ENCODE data around the gene SEMA4C.
A peak's percentile ranks its signal among the peaks of the same experiment; 100 is the strongest.

The SEMA4C gene

DNA sequence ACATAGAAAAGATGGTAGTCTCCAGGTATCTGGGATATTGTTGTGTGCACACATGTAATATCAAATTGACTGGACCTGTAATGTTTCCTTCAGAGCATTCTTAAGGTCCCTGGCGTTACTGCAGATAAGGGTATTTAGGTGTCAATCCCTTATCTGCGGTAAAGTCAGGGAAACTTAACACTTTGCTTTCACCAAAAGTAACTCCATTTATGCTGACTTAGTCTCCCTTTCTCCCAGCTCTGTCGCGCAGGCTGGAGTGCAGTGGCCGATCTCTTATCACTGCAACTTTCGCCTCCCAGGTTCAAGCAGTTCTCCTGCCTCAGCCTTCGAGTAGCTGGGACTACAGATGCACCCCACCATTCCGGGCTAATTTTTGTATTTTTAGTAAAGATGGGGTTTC is 52.0 kb downstream of the SEMA4C start:
- DNase-seq, result no peak

DNA sequence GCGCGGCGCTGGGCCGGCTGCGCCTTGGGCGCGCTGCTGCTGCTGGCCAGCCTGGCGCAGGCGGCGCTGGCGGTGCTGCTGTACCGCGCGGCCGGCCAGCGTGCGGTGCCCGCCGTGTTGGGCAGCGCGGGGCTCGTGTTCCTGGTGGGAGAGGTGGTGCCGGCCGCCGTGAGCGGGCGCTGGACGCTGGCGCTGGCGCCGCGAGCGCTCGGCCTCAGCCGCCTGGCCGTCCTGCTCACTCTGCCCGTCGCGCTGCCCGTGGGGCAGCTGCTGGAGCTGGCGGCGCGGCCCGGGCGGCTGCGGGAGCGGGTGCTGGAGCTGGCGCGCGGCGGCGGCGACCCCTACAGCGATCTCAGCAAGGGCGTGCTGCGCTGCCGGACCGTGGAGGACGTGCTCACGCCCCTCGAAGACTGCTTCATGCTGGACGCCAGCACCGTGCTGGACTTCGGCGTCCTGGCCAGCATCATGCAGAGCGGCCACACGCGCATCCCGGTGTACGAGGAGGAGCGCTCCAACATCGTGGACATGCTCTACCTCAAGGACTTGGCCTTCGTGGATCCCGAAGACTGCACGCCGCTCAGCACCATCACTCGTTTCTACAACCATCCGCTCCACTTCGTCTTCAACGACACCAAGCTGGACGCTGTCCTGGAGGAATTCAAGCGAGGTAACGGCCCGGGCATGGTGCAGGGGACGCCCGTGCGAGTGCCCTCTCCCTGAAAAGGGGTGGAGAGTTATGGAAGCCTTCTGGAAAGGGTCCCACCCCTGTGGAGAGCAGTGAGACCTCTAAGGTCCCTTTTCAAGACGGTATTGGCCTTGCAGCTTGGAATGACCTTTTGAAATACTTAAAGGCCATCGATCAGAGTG is 52.8 kb downstream of the SEMA4C start:
- no peak for DNase-seq

DNA sequence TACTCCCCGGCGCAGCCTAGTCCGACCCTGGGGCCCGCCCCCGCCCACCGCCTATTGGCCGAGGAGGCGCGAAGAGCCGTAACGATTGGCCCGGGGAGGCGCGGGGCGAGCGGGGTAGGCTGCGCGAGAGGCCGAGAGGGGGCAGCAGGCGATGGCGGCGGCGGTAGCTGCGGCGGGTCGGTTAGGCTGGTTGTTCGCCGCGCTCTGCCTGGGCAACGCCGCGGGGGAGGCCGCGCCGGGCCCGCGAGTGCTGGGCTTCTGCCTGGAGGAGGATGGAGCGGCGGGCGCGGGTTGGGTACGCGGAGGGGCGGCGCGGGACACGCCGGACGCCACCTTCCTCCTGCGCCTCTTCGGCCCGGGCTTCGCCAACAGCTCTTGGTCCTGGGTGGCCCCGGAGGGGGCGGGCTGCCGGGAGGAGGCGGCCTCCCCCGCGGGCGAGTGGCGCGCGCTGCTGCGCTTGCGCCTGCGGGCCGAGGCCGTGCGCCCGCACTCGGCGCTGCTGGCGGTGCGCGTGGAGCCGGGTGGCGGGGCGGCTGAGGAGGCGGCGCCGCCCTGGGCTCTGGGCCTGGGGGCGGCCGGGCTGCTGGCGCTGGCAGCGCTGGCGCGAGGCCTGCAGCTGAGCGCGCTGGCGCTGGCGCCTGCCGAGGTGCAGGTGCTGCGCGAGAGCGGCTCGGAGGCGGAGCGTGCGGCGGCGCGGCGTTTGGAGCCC is 53.6 kb downstream of the SEMA4C start, which contains the start of gene CNNM3:
Gene CNNM3, plus strand, starts transcription at position 142 of the 709 bp plus-strand sequence. Its CDS starts 10 bp downstream, at position 152.
- peak; percentile 87 for DNase-seq

GRCh38 chr2:96815326-96816126 is 54.4 kb downstream of the SEMA4C start:
- peak; percentile 12 for DNase-seq

GRCh38 chr2:96813656-96814055 is 56.2 kb downstream of the SEMA4C start:
- DNase-seq, result no peak

GRCh38 chr2:96811917-96812316 is 58.0 kb downstream of the SEMA4C start:
- DNase-seq, result no peak

GRCh38 chr2:96810783-96811192 is 59.1 kb downstream of the SEMA4C start:
- DNase-seq, result no peak

DNA sequence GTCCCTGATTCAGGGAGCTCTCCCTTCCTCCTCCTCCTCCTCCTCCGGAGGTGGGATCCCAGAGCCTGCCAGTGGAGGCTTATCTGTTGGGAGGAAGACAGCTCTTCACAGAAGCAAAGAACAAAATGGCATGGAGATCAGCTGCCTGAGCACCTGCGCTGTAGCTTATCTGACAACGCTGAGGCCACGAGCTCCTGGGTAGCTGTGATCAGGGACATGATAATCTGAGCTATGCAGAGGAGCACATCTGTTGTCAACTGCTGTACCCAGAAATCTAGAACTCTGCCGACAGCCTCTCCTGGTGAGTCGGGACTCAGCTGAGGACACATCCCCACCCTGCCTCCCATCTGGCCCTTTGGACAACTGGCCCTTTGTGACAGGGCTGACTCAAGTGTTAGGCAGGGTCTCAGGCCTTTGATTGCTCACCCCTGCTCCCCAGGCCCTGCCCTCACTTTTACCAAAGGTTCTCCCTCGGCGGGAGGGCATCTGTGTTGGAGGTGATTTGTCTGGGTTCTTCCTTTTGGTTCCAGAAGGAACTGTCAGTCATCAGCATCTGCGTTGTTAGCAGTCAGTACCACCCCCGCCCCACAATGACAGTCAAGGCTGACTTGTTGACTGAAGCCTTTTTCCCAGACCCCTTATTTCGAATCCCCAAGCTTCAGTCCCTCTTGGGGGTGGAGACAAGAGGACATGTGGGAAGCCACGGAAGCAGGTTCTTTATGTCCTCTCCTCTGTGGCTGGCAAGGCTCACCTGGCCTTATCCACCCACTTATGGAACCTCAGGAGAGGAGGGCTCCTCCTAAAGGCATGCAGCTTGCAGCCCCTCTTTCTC is 59.7 kb downstream of the SEMA4C start:
- no peak for DNase-seq
